HG03103 (cell line): Measurements from ENCODE around the gene THSD4.
"Not testable (repeated sequence)": the region's sequence is repeated elsewhere in the genome, so short reads cannot be mapped to it uniquely, and the experiment has no call there.

Experiments
- ATAC-seq: cut with Tn5 transposase; IDR thresholded peaks from one replicate; pipeline ENCODE4 v1.9.1; 2021; ENCODE audit warnings: low read depth; ENCODE audit not compliant: unreplicated experiment

Gene THSD4

GRCh38 chr15:71436854-71437253 lies 321.6 kb downstream of the THSD4 start:
- no peak for ATAC-seq

GRCh38 chr15:71437404-71437803 lies 322.1 kb downstream of the THSD4 start:
- no peak for ATAC-seq

- no peak for ATAC-seq
Observed at GRCh38 chr15:71437919-71438318, 322.6 kb downstream of the THSD4 start.

GRCh38 chr15:71439478-71439877 lies 324.2 kb downstream of the THSD4 start:
- not testable (repeated sequence) for ATAC-seq

GRCh38 chr15:71440489-71441110 lies 325.3 kb downstream of the THSD4 start:
- ATAC-seq: no peak

GRCh38 chr15:71443538-71443937 lies 328.3 kb downstream of the THSD4 start:
- no peak for ATAC-seq

GRCh38 chr15:71444032-71444810 lies 328.9 kb downstream of the THSD4 start:
- no peak for ATAC-seq

- ATAC-seq: no peak
Observed at GRCh38 chr15:71444866-71445590, 329.8 kb downstream of the THSD4 start.

- no peak for ATAC-seq
Observed at GRCh38 chr15:71447328-71448250, 332.3 kb downstream of the THSD4 start.

- no peak for ATAC-seq
Observed at GRCh38 chr15:71448688-71449114, 333.4 kb downstream of the THSD4 start.

- ATAC-seq: no peak
Observed at GRCh38 chr15:71449363-71449762, 334.1 kb downstream of the THSD4 start.

- ATAC-seq: no peak
Observed at GRCh38 chr15:71449956-71450355, 334.7 kb downstream of the THSD4 start.

- no peak for ATAC-seq
Observed at GRCh38 chr15:71451130-71451529, 335.9 kb downstream of the THSD4 start.

- no peak for ATAC-seq
Observed at GRCh38 chr15:71452893-71453292, 337.6 kb downstream of the THSD4 start.

GRCh38 chr15:71454462-71454996 lies 339.3 kb downstream of the THSD4 start:
- ATAC-seq: no peak

- no peak for ATAC-seq
Observed at GRCh38 chr15:71455107-71455506, 339.8 kb downstream of the THSD4 start.

- ATAC-seq: no peak
Observed at GRCh38 chr15:71455878-71456277, 340.6 kb downstream of the THSD4 start.

GRCh38 chr15:71456362-71456761 lies 341.1 kb downstream of the THSD4 start:
- ATAC-seq: no peak

- no peak for ATAC-seq
Observed at GRCh38 chr15:71456811-71457210, 341.5 kb downstream of the THSD4 start.

- no peak for ATAC-seq
Observed at GRCh38 chr15:71458089-71458660, 342.9 kb downstream of the THSD4 start.
